Activated T-helper 2 cell treated with anti-CD3 and anti-CD28 coated beads, Interferon-gamma antibody, Interleukin-2, Interleukin-4, amounts not matched to agents 10 μg/mL and 5 μg/mL and 100 μg/mL, durations not matched to agents 14 hours and 24 hours and 36 hours (primary cell): ENCODE results near the gene FGF21. TPM values are rescaled to one million over a fixed set of nuclear protein-coding genes. Genes with fewer than 3 reads are reported as not detected.
"Not testable (repeated sequence)": the region's sequence is repeated elsewhere in the genome, so short reads cannot be mapped to it uniquely, and the experiment has no call there.

Experiments
- DNase-seq: peaks from one replicate; pipeline ENCODE4 v3.0.0; 2021; ENCODE audit warnings: low spot score
- H3K27ac Mint-ChIP-seq: one replicate; pipeline ENCODE4 v1.8.0; 2021; ENCODE audit warnings: mixed read lengths
- H3K27me3 Mint-ChIP-seq: one replicate; pipeline ENCODE4 v1.8.0; 2021; ENCODE audit warnings: low read depth, mixed read lengths
- H3K36me3 Mint-ChIP-seq: one replicate; pipeline ENCODE4 v1.8.0; 2021; ENCODE audit warnings: low read depth, mixed read lengths
- H3K4me1 Mint-ChIP-seq: one replicate; pipeline ENCODE4 v1.8.0; 2021; ENCODE audit warnings: low read depth, mixed read lengths
- H3K4me3 Mint-ChIP-seq: one replicate; pipeline ENCODE4 v1.8.0; 2021; ENCODE audit warnings: low read depth, mild to moderate bottlenecking, moderate library complexity, mixed read lengths
- H3K9me3 Mint-ChIP-seq: one replicate; pipeline ENCODE4 v1.8.0; 2021; ENCODE audit warnings: mixed read lengths
- intact Hi-C: fragments of 100-400 bp; cut with micrococcal nuclease; formaldehyde crosslinking; loops from one replicate; pipeline ENCODE4 v1.15.1; 2023
- total RNA-seq: library from RNA; stranded (reverse); gene quantifications from 2 replicates; pipeline ENCODE4 v1.2.3, GENCODE V29; 2022

FGF21 gene
- total RNA-seq, 1 donor from 2014 or later, result not detected

DNA sequence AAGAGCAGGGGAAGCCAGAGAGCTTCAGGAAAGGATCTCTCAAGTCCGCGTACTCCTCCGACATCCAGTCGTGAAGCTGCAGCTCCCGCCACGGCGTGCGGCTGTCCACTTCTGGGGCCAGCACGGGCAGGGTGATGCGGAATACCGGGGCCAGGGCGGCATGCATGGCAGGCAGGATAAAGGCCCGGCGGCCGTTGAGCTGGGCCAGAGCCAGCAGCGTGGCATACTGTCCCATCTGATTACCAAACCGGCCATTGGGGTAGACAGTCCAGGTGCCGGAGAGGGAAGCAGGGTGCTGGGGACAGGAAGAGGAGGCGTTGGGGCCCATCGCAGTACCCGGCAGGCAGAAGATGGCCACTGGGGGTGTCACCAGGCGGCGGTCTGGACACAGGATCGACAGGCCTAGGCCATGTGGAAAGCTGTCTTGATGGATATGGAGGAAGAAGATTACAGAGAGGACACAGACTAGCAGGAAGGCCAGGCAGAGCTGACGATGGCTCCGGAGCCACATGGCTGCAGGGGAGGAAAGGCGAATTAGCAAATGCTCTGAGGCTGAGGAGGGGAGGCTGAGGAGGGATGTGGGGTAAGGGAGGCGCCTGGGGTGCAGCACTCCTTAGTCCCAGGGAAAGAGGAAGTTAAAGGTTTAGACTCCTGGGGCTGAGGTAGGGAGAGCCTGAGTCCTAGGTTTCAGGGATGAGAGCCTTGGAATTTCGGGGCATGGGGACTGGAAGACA is 4.4 kb upstream of the FGF21 start:
- intact Hi-C loops, result no loop called here
- Mint-ChIP-seq H3K4me1 (peaks cover 17% of the 10 kb centered on the region), H3K4me3 (peak overlapping the region; percentile 28), H3K36me3 (no peaks in the 10 kb centered on the region), H3K27me3 (peaks cover 26% of the 10 kb centered on the region), H3K9me3 (no peaks in the 10 kb centered on the region), H3K27ac (no peak overlapping the region)
- no peak for DNase-seq

DNA sequence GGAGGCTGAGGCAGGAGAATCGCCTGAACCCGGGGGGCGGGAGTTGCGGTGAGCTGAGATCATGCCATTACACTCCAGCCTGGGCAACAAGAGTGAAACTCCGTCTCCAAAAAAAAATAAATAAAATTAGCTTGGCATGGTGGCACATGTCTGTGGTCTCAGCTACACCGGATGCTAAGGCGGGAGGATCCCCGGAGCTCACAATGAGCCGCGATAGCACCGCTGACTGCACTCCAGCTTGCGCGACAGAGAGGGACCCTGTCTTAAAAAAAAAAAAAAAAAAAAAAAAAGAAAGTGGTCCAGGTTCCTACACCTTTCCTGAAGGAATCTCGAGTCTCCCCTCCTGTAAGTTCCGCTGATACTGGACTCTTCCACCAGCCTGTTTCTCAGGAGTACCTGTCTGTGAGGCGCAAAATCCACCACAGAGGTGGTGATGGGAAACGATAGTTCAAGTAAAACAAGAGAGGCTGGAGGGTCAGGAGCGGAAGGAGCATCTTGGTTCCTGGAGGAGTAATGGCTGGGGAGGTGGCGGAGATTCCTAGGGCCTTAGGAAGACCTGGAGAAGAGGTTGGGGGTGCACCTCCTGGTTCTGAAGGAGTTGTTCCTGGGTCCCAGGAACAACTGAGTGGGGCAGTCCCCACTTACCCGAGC is 3.4 kb upstream of the FGF21 start:
- H3K9me3 Mint-ChIP-seq, result no peaks in the 10 kb centered on the region
- peaks cover 11% of the 10 kb centered on the region for H3K4me1 Mint-ChIP-seq
- H3K36me3 Mint-ChIP-seq, result no peaks in the 10 kb centered on the region
- no peak overlapping the region for H3K27ac Mint-ChIP-seq
- H3K4me3 Mint-ChIP-seq, result peak overlapping the region; percentile 73
- intact Hi-C loops, result no loop called here
- no peak for DNase-seq
- H3K27me3 Mint-ChIP-seq, result peaks cover 26% of the 10 kb centered on the region

DNA sequence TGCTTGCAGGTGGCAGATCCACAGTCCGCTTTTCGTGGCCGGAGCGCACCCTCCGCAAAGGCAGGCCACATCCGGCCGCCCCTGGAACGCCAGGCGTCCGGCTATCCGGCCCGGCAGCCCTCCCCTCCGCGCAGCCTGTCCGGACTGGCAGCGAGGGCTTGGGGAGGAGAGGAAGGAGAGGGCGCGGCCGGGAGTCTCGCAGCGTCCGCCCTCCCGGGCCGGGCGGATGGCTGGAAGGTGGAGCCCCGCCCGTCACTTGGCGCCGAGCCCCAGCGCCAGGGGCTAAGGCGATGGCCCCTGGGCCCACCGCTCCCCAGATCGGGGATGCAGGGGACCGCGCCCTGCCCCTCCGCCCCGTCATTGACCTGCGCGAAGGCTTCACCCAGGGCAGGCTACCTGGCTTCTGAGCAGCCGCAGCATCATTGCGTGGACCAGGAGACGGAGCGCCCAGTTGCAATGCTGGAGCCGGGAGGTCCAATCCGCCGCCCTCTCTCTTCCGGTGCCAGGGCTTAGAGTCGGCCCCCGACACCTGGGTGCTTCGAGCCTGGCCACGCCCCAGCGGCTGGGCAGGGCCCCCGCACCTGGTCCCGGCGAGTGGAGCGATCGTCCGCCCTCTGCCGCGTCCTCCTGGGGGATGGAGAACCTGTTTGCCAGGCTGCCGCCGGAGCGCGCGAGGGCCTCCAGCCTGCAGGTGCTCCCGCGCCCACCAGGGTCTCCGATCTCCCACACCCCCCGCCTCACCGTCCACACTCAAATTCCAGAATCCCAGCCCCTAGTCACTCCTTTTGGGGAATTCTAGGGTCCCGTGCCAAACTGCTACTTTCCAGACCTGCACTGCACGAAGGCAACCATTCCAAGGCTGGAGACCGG is 2.6 kb upstream of the FGF21 start, which contains the start of gene FUT1:
Gene FUT1 (minus strand): TSS at position 146 of the 870 bp plus-strand sequence. CDS start 1,360 bp downstream, outside the sequence.
- Mint-ChIP-seq H3K27me3 (peaks cover 26% of the 10 kb centered on the region), H3K4me1 (peaks cover 10% of the 10 kb centered on the region), H3K27ac (no peak within 1 kb of the TSS), H3K36me3 (no peaks in the 10 kb centered on the region), H3K9me3 (no peaks in the 10 kb centered on the region), H3K4me3 (peak within 1 kb of the TSS; percentile 73)
- intact Hi-C loops, result no loop called here
- no peak for DNase-seq

DNA sequence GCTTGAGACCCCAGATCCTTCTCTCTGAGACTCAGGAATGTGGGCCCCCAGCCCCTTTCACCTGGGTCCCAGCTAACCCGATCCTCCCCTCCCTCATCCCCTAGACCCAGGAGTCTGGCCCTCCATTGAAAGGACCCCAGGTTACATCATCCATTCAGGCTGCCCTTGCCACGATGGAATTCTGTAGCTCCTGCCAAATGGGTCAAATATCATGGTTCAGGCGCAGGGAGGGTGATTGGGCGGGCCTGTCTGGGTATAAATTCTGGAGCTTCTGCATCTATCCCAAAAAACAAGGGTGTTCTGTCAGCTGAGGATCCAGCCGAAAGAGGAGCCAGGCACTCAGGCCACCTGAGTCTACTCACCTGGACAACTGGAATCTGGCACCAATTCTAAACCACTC is 463 bp downstream of the FGF21 start:
- H3K27ac Mint-ChIP-seq, result no peak overlapping the region
- intact Hi-C loops, result no loop called here
- H3K27me3 Mint-ChIP-seq, result peaks cover 29% of the 10 kb centered on the region
- no peaks in the 10 kb centered on the region for H3K9me3 Mint-ChIP-seq
- peaks cover 15% of the 10 kb centered on the region for H3K4me1 Mint-ChIP-seq
- no peaks in the 10 kb centered on the region for H3K36me3 Mint-ChIP-seq
- DNase-seq, result no peak
- no peak overlapping the region for H3K4me3 Mint-ChIP-seq

DNA sequence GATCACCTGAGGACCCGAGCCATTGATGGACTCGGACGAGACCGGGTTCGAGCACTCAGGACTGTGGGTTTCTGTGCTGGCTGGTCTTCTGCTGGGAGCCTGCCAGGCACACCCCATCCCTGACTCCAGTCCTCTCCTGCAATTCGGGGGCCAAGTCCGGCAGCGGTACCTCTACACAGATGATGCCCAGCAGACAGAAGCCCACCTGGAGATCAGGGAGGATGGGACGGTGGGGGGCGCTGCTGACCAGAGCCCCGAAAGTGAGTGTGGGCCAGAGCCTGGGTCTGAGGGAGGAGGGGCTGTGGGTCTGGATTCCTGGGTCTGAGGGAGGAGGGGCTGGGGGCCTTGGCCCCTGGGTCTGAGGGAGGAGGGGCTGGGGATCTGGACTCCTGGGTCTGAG is 888 bp downstream of the FGF21 start:
- peaks cover 15% of the 10 kb centered on the region for H3K4me1 Mint-ChIP-seq
- H3K27ac Mint-ChIP-seq, result no peak overlapping the region
- no peak for DNase-seq
- no peaks in the 10 kb centered on the region for H3K9me3 Mint-ChIP-seq
- H3K27me3 Mint-ChIP-seq, result peaks cover 29% of the 10 kb centered on the region
- no peaks in the 10 kb centered on the region for H3K36me3 Mint-ChIP-seq
- intact Hi-C loops, result no loop called here
- no peak overlapping the region for H3K4me3 Mint-ChIP-seq

DNA sequence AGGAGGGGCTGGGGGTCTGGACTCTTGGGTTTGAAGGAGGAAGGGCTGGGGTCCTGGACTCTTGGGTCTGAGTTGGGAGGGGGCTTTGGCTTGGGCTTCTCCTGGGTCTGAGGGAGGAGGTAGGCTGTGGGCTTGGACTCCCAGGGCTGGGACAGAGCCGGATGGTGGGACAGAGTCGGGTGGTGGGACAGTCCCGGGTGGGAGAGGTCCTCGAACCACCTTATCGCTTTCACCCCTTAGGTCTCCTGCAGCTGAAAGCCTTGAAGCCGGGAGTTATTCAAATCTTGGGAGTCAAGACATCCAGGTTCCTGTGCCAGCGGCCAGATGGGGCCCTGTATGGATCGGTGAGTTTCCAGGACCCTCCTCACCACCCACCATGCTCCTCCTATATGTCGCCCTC is 1.4 kb downstream of the FGF21 start:
- H3K36me3 Mint-ChIP-seq, result no peaks in the 10 kb centered on the region
- intact Hi-C loops, result no loop called here
- H3K4me3 Mint-ChIP-seq, result no peak overlapping the region
- H3K4me1 Mint-ChIP-seq, result peaks cover 14% of the 10 kb centered on the region
- no peak for DNase-seq
- H3K9me3 Mint-ChIP-seq, result no peaks in the 10 kb centered on the region
- no peak overlapping the region for H3K27ac Mint-ChIP-seq
- peaks cover 27% of the 10 kb centered on the region for H3K27me3 Mint-ChIP-seq

DNA sequence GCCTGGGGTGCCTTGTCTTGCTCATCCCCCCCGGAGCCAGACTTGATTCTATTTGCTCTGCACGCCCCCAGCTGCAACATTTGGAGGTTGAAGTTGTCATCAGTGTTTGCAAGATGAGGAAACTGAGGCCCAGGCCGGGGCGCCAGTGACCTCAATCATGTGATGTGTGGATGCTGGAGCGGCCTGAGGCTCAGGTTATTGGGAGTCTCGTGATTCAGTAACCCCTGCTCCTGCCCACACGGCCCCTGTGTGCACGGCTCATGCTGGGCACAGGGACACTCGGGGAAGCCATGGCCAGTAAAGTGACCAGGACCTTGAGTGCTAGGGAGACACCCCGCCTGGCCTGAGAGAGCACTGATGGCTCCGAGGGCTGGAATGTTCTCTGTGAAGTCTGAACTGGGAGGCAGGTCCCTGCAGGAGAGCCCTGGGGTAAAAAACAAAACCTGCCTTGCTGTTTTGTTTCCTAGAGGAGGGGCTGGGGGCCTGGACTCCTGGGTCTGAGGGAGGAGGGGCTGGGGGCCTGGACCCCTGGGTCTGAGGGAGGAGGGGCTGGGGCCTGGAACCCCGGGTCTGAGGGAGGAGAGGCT is 1.9 kb downstream of the FGF21 start:
- Mint-ChIP-seq H3K4me1 (peaks cover 12% of the 10 kb centered on the region), H3K36me3 (no peaks in the 10 kb centered on the region), H3K9me3 (no peaks in the 10 kb centered on the region), H3K4me3 (no peak overlapping the region), H3K27ac (no peak overlapping the region), H3K27me3 (peaks cover 28% of the 10 kb centered on the region)
- intact Hi-C loops, result no loop called here
- no peak for DNase-seq

DNA sequence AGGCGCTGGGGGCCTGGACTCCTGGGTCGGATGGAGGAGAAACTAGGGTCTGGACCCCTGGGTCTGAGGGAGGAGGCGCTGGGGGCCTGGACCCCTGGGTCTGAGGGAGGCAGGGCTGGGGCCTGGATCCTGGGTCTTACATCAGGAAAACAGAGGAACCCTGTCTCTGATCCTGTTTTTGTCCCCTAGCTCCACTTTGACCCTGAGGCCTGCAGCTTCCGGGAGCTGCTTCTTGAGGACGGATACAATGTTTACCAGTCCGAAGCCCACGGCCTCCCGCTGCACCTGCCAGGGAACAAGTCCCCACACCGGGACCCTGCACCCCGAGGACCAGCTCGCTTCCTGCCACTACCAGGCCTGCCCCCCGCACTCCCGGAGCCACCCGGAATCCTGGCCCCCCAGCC is 2.4 kb downstream of the FGF21 start:
- no peaks in the 10 kb centered on the region for H3K36me3 Mint-ChIP-seq
- H3K4me3 Mint-ChIP-seq, result no peak overlapping the region
- no peak overlapping the region for H3K27ac Mint-ChIP-seq
- H3K9me3 Mint-ChIP-seq, result no peaks in the 10 kb centered on the region
- DNase-seq, result no peak
- H3K27me3 Mint-ChIP-seq, result peaks cover 27% of the 10 kb centered on the region
- H3K4me1 Mint-ChIP-seq, result peaks cover 11% of the 10 kb centered on the region
- intact Hi-C loops, result no loop called here

DNA sequence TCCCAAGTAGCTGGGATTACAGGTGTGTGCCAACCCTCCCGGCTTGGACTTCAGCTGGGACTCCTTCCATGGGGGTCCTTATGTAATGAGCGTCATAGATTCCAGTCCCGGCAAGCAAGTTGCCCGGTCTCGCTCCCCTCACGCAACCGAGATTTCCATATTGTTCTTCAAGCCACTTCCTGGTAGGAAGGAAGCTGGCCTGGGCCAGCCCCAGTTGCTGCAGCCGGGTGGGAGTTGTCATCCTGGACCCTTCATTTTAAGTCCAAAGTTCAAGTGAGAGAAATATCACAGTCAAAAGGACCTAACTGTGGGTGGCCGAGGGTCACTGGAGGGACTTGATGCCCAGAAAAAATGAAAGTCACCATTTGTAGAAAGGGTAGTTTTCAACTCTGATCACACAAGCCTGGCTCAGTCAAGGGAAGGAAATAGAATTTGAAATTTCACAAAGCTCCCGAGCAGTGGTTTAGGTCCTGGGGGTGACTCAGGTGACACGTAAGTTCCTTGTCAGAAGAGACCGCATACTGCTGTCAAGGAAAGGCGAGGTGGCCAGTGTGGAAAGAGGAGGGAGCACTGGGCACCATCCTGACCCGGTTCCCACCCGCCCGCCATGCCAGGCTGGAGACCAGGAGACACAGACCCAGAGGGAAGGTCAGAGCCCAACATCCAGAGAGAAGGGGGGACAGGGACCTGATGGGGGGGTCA is 5.3 kb downstream of the FGF21 start:
- intact Hi-C loops, result no loop called here
- Mint-ChIP-seq H3K27ac (no peak overlapping the region), H3K36me3 (no peaks in the 10 kb centered on the region), H3K27me3 (peaks cover 10% of the 10 kb centered on the region), H3K4me3 (no peak overlapping the region), H3K4me1 (peaks cover 7% of the 10 kb centered on the region), H3K9me3 (no peaks in the 10 kb centered on the region)
- DNase-seq, result no peak

DNA sequence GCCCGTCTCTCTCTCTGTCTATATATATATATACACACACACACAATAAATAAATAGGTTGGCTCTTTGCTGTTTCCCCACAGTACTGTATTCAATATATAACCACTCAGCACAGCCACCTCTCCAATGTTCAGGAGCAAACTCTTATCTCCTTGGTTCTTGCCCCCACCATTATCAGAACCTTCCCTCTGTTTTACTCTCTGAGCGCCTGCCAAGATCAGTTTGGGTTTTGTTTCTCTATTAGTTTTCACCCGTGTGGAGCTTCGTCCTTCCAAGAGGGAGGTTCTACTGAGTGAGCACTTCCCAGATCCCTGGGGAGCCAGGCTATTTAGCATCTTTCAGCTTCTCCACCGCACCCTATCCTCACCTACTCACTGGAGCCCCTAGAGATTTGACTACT is 10.5 kb downstream of the FGF21 start:
- H3K27me3 Mint-ChIP-seq, result peaks cover 19% of the 10 kb centered on the region
- DNase-seq, intact Hi-C loops, H3K4me3 Mint-ChIP-seq, H3K27ac Mint-ChIP-seq, H3K9me3 Mint-ChIP-seq, H3K36me3 Mint-ChIP-seq, H3K4me1 Mint-ChIP-seq: not testable (repeated sequence)

DNA sequence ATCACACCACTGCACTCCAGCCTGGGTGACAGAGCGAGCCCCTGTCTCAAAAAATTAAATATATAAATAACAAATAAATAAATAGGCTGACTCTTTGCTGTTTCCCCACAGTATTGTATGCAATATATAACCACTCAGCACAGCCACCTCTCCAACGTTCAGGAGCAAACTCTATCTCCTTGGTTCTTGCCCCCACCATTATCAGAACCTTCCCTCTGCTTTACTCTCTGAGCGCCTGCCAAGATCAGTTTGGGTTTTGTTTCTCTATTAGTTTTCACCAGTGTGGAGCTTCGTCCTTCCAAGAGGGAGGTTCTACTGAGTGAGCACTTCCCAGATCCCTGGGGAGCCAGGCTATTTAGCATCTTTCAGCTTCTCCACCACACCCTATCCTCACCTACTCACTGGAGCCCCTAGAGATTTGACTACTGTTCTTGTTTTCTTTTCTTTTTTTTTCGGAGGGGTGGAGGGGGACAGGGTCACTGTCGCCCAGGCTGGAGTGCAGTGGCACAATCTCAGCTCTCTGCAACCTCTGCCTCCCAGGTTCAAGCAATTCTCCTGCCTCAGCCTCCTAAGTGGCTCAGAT is 12.9 kb downstream of the FGF21 start:
- peaks cover 15% of the 10 kb centered on the region for H3K27me3 Mint-ChIP-seq
- intact Hi-C loops, H3K36me3 Mint-ChIP-seq, H3K4me1 Mint-ChIP-seq, H3K9me3 Mint-ChIP-seq, H3K27ac Mint-ChIP-seq, DNase-seq, H3K4me3 Mint-ChIP-seq: not testable (repeated sequence)
